Progenitor cell of endocrine pancreas (in vitro differentiated cells): ENCODE results near the gene HPGD. TPM values are rescaled to one million over a fixed set of nuclear protein-coding genes. Genes with fewer than 3 reads are reported as not detected.

Source experiments
- DNase-seq: peaks from one replicate; pipeline ENCODE4 v3.0.0; 2021; ENCODE audit warnings: low spot score; ENCODE audit not compliant: unreplicated experiment
- H3K27ac Mint-ChIP-seq: 2 replicates; pipeline ENCODE4 v1.8.0; 2021; ENCODE audit warnings: mild to moderate bottlenecking, moderate library complexity, mixed read lengths
- H3K27me3 Mint-ChIP-seq: 2 replicates; pipeline ENCODE4 v1.8.0; 2021; ENCODE audit warnings: mixed read lengths
- H3K36me3 Mint-ChIP-seq: 2 replicates; pipeline ENCODE4 v1.8.0; 2022; ENCODE audit warnings: mixed read lengths; ENCODE audit not compliant: insufficient read depth
- H3K4me1 Mint-ChIP-seq: 2 replicates; pipeline ENCODE4 v1.8.0; 2021; ENCODE audit warnings: low read depth, mixed read lengths
- H3K4me3 Mint-ChIP-seq: 2 replicates; pipeline ENCODE4 v1.8.0; 2021; ENCODE audit warnings: low read depth, mild to moderate bottlenecking, moderate library complexity, mixed read lengths
- H3K9me3 Mint-ChIP-seq: 2 replicates; pipeline ENCODE4 v1.8.0; 2021; ENCODE audit warnings: low read depth, mixed read lengths
- CTCF ChIP-seq: fragments of 200-600 bp; sonication (generic); IDR thresholded peaks from one replicate; pipeline ENCODE4 v1.5.0; 2021; ENCODE audit warnings: antibody characterized with exemption, mild to moderate bottlenecking; ENCODE audit not compliant: unreplicated experiment
- total RNA-seq: library from RNA; stranded (reverse); gene quantifications from 2 replicates; pipeline ENCODE4 v1.2.1, GENCODE V29; 2021

The HPGD gene
- total RNA-seq, 1 donor from 2014 or later, result 2.0 TPM

GRCh38 chr4:174538123-174538875 lies 16.0 kb upstream of the HPGD start:
- no peak for TF ChIP-seq CTCF
- H3K4me1 Mint-ChIP-seq, result no peaks in the 10 kb centered on the region
- no peak overlapping the region for H3K4me3 Mint-ChIP-seq
- H3K27ac Mint-ChIP-seq, result no peak overlapping the region
- no peaks in the 10 kb centered on the region for H3K36me3 Mint-ChIP-seq
- no peak for DNase-seq
- H3K9me3 Mint-ChIP-seq, result no peaks in the 10 kb centered on the region
- no peaks in the 10 kb centered on the region for H3K27me3 Mint-ChIP-seq

GRCh38 chr4:174537634-174538033 lies 15.3 kb upstream of the HPGD start:
- no peak overlapping the region for H3K27ac Mint-ChIP-seq
- H3K36me3 Mint-ChIP-seq, result no peaks in the 10 kb centered on the region
- H3K4me3 Mint-ChIP-seq, result no peak overlapping the region
- no peak for DNase-seq
- no peaks in the 10 kb centered on the region for H3K27me3 Mint-ChIP-seq
- no peak for TF ChIP-seq CTCF
- no peaks in the 10 kb centered on the region for H3K9me3 Mint-ChIP-seq
- H3K4me1 Mint-ChIP-seq, result peaks cover 4% of the 10 kb centered on the region

- Mint-ChIP-seq H3K27me3 (peaks cover 9% of the 10 kb centered on the region), H3K4me1 (peaks cover 16% of the 10 kb centered on the region), H3K27ac (no peak overlapping the region), H3K36me3 (no peaks in the 10 kb centered on the region), H3K9me3 (peaks cover 3% of the 10 kb centered on the region), H3K4me3 (no peak overlapping the region)
- no peak for DNase-seq
- no peak for TF ChIP-seq CTCF
Observed at GRCh38 chr4:174534461-174534860, 12.2 kb upstream of the HPGD start.

GRCh38 chr4:174532445-174532844 lies 10.2 kb upstream of the HPGD start:
- Mint-ChIP-seq H3K4me1 (peaks cover 27% of the 10 kb centered on the region), H3K36me3 (no peaks in the 10 kb centered on the region), H3K4me3 (no peak overlapping the region), H3K27me3 (peaks cover 14% of the 10 kb centered on the region), H3K9me3 (peaks cover 3% of the 10 kb centered on the region), H3K27ac (no peak overlapping the region)
- no peak for DNase-seq
- no peak for TF ChIP-seq CTCF

GRCh38 chr4:174531486-174531885 lies 9.2 kb upstream of the HPGD start:
- no peak for TF ChIP-seq CTCF
- Mint-ChIP-seq H3K36me3 (no peaks in the 10 kb centered on the region), H3K4me3 (no peak overlapping the region), H3K27ac (no peak overlapping the region), H3K27me3 (peaks cover 14% of the 10 kb centered on the region), H3K9me3 (peaks cover 3% of the 10 kb centered on the region), H3K4me1 (peaks cover 34% of the 10 kb centered on the region)
- no peak for DNase-seq
